ENCODE data around the gene MLANA.
A peak's percentile ranks its signal among the peaks of the same experiment; 100 is the strongest.
"Not testable (repeated sequence)": the region's sequence is repeated elsewhere in the genome, so short reads cannot be mapped to it uniquely, and the experiment has no call there.

Gene MLANA

GRCh38 chr9:5870691-5871090 is 20.0 kb upstream of the MLANA start:
- peak; percentile 31 for DNase-seq

GRCh38 chr9:5871785-5872184 is 18.9 kb upstream of the MLANA start:
- no peak for DNase-seq

GRCh38 chr9:5872511-5872910 is 18.2 kb upstream of the MLANA start:
- DNase-seq, result no peak

GRCh38 chr9:5873439-5873838 is 17.2 kb upstream of the MLANA start:
- DNase-seq, result no peak

- no peak for DNase-seq
Observed at GRCh38 chr9:5874048-5874447, 16.6 kb upstream of the MLANA start.

- no peak for DNase-seq
Observed at GRCh38 chr9:5876026-5876425, 14.7 kb upstream of the MLANA start.

- DNase-seq, result no peak
Observed at GRCh38 chr9:5876711-5877110, 14.0 kb upstream of the MLANA start.

- DNase-seq, result peak; percentile 15
Observed at GRCh38 chr9:5879419-5880181, 11.1 kb upstream of the MLANA start.

- not testable (repeated sequence) for DNase-seq
Observed at GRCh38 chr9:5882244-5883012, 8.3 kb upstream of the MLANA start.

- DNase-seq, result peak; percentile 39
Observed at GRCh38 chr9:5884191-5884590, 6.5 kb upstream of the MLANA start.

GRCh38 chr9:5886114-5886939 is 4.4 kb upstream of the MLANA start:
- peak; percentile 87 for DNase-seq

- DNase-seq, result peak; percentile 15
Observed at GRCh38 chr9:5892456-5893133, 1.9 kb downstream of the MLANA start.

- DNase-seq, result no peak
Observed at GRCh38 chr9:5893134-5893505, 2.4 kb downstream of the MLANA start.

- DNase-seq, result peak; percentile 87
Observed at GRCh38 chr9:5893591-5894236, 3.0 kb downstream of the MLANA start.

GRCh38 chr9:5894237-5894959 is 3.7 kb downstream of the MLANA start:
- peak; percentile 39 for DNase-seq

- no peak for DNase-seq
Observed at GRCh38 chr9:5895782-5896181, 5.1 kb downstream of the MLANA start.

GRCh38 chr9:5896863-5897262 is 6.2 kb downstream of the MLANA start:
- no peak for DNase-seq

- no peak for DNase-seq
Observed at GRCh38 chr9:5897851-5898250, 7.2 kb downstream of the MLANA start.

GRCh38 chr9:5899292-5899691 is 8.6 kb downstream of the MLANA start:
- no peak for DNase-seq

GRCh38 chr9:5900622-5901021 is 9.9 kb downstream of the MLANA start:
- no peak for DNase-seq

- no peak for DNase-seq
Observed at GRCh38 chr9:5902377-5902776, 11.7 kb downstream of the MLANA start.

GRCh38 chr9:5908918-5909317 is 18.2 kb downstream of the MLANA start:
- no peak for DNase-seq

Measured in DMS53 (cell line).